SK-N-SH (cell line): ENCODE measurements around the gene MYO1C. TPM values are rescaled to one million over a fixed set of nuclear protein-coding genes. Genes with fewer than 3 reads are reported as not detected.
"Not testable (repeated sequence)": the region's sequence is repeated elsewhere in the genome, so short reads cannot be mapped to it uniquely, and the experiment has no call there.

Experiments used
- CTCF ChIA-PET: fragments of 300-600, 350-600 bp; formaldehyde crosslinking; extraction: SDS; loops from one replicate; lab custom pipeline; 2021; lab: Yijun Ruan, JAX
- POLR2A ChIA-PET: fragments of 350-600 bp; sonication (Branson Sonifier 250); formaldehyde crosslinking; extraction: SDS; loops from one replicate; lab custom pipeline; 2020; ENCODE audit warnings: antibody characterized with exemption, inconsistent platforms; lab: Yijun Ruan, JAX
- DNase-seq: peaks from one replicate; pipeline ENCODE4 v3.0.0; 2012
- H2AFZ ChIP-seq: fragments of 200-600 bp; sonication (generic); 2 replicates; pipeline ENCODE4 v1.8.1; 2016; ENCODE audit warnings: antibody characterized with exemption, mild to moderate bottlenecking, low read depth
- H3F3A ChIP-seq: fragments of 200-600 bp; sonication (generic); replicated peaks from 2 replicates; pipeline ENCODE3; 2016; ENCODE audit warnings: antibody characterized with exemption, mild to moderate bottlenecking; ENCODE audit not compliant: insufficient read depth
- H3K27ac ChIP-seq, 2 experiments: fragments of 200-500 bp in 1 of 2; fragments of 200-600 bp in 1 of 2; sonication (Bioruptor generic) in 1 of 2; sonication (generic), shearing (Covaris generic) in 1 of 2; 2 replicates each; pipeline versions ENCODE4 v1.5.1 to v1.6.1; 2014 to 2016; ENCODE audit warnings: low read depth in 2 of 2, inconsistent platforms in 1 of 2, low read length in 1 of 2, mild to moderate bottlenecking in 1 of 2, mixed read lengths in 1 of 2
- H3K27me3 ChIP-seq: fragments of 200-600 bp; sonication (generic), shearing (Covaris generic); 2 replicates; pipeline ENCODE4 v1.6.1; 2016; ENCODE audit warnings: mixed run types; ENCODE audit not compliant: insufficient read depth
- H3K36me3 ChIP-seq, 2 experiments: fragments of 200-500 bp in 1 of 2; fragments of 200-600 bp in 1 of 2; sonication (Bioruptor generic) in 1 of 2; sonication (generic) in 1 of 2; replicated peaks in 1 of 2; 2 replicates each; pipeline versions ENCODE3 to v1.5.1; 2014 to 2016; ENCODE audit warnings: low read length in 1 of 2, mild to moderate bottlenecking in 1 of 2; ENCODE audit not compliant: insufficient read depth in 2 of 2, control insufficient read depth in 1 of 2
- H3K4me1 ChIP-seq, 2 experiments: fragments of 200-500 bp in 1 of 2; fragments of 200-600 bp in 1 of 2; sonication (Bioruptor generic) in 1 of 2; sonication (generic), shearing (Covaris generic) in 1 of 2; 2 replicates each; pipeline versions ENCODE4 v1.5.1 to v1.6.1; 2014 to 2016; ENCODE audit warnings: low read depth in 1 of 2, low read length in 1 of 2, mixed run types in 1 of 2; ENCODE audit not compliant: insufficient read depth in 2 of 2, control insufficient read depth in 1 of 2
- H3K4me2 ChIP-seq: fragments of 200-600 bp; sonication (generic), shearing (Covaris generic); 2 replicates; pipeline ENCODE4 v1.6.1; 2017; ENCODE audit warnings: mixed run types
- H3K4me3 ChIP-seq, 2 experiments: fragments of 200-500 bp in 1 of 2; fragments of 200-600 bp in 1 of 2; sonication (Bioruptor generic) in 1 of 2; sonication (generic), shearing (Covaris generic) in 1 of 2; 2 replicates each; pipeline versions ENCODE4 v1.5.1 to v1.8.1; 2014 to 2016; ENCODE audit warnings: low read depth in 2 of 2, inconsistent platforms in 1 of 2, low read length in 1 of 2, mild to moderate bottlenecking in 1 of 2, mixed read lengths in 1 of 2, moderate library complexity in 1 of 2
- H3K79me2 ChIP-seq: fragments of 200-600 bp; sonication (generic); 2 replicates; pipeline ENCODE4 v1.8.1; 2017; ENCODE audit warnings: mild to moderate bottlenecking; ENCODE audit not compliant: insufficient read depth
- H3K9ac ChIP-seq: fragments of 200-600 bp; sonication (generic); 2 replicates; pipeline ENCODE4 v1.6.1; 2017; ENCODE audit warnings: mixed run types
- H3K9me2 ChIP-seq: fragments of 200-600 bp; sonication (generic); 2 replicates; pipeline ENCODE4 v1.6.1; 2017; ENCODE audit warnings: mixed run types
- H3K9me3 ChIP-seq: fragments of 200-600 bp; sonication (generic); 2 replicates; pipeline ENCODE4 v1.6.1; 2017; ENCODE audit warnings: mixed run types, mild to moderate bottlenecking, moderate library complexity
- H4K20me1 ChIP-seq: fragments of 200-600 bp; sonication (generic); 2 replicates; pipeline ENCODE4 v1.6.1; 2017; ENCODE audit warnings: mild to moderate bottlenecking, mixed run types; ENCODE audit not compliant: insufficient read depth
- FOXJ3 ChIP-seq: sonication (generic); formaldehyde crosslinking; IDR thresholded peaks from 2 replicates; pipeline ENCODE4 v1.5.1; 2020; ENCODE audit warnings: mild to moderate bottlenecking, missing genetic modification reagents
- GABPA ChIP-seq: IDR thresholded peaks from 2 replicates; pipeline ENCODE4 v1.4.0; 2012; ENCODE audit warnings: low read depth, mild to moderate bottlenecking
- JUND ChIP-seq: IDR thresholded peaks from 2 replicates; pipeline ENCODE4 v1.4.0; 2012
- RAD21 ChIP-seq: IDR thresholded peaks from 2 replicates; pipeline ENCODE4 v1.6.1; 2012; ENCODE audit warnings: mild to moderate bottlenecking, low read length
- SIN3A ChIP-seq: IDR thresholded peaks from 2 replicates; pipeline ENCODE4 v1.6.1; 2012; ENCODE audit warnings: low read depth, mild to moderate bottlenecking, low read length, moderate library complexity, borderline replicate concordance
- SMC3 ChIP-seq: IDR thresholded peaks from 2 replicates; pipeline ENCODE4 v1.6.1; 2012; ENCODE audit warnings: low read depth, low read length, improper control_type of control experiment
- TEAD4 ChIP-seq: IDR thresholded peaks from 2 replicates; pipeline ENCODE4 v1.4.0; 2012; ENCODE audit warnings: mild to moderate bottlenecking, borderline replicate concordance; ENCODE audit not compliant: insufficient read depth
- YY1 ChIP-seq: IDR thresholded peaks from 2 replicates; pipeline ENCODE4 v1.4.0; 2012; ENCODE audit warnings: low read depth, mild to moderate bottlenecking
- WGBS: methylation state at CpG from one replicate; pipeline ENCODE4 v1.1.6; 2017; ENCODE audit warnings: low lambda C conversion rate; 5-methylcytosine and 5-hydroxymethylcytosine counted together
- polyA plus RNA-seq, 3 experiments: library from polyadenylated mRNA; depleted of rRNA; stranded (reverse); fragments of >200 nt; gene quantifications; 2 replicates each; pipeline ENCODE4 v1.2.3, GENCODE V29; 2012
- TF ChIP-seq, protein P1 (sequence below): fragments of 200-600 bp; sonication (generic); IDR thresholded peaks from 2 replicates; pipeline ENCODE4 v1.6.1; 2017; ENCODE audit warnings: antibody characterized with exemption, mild to moderate bottlenecking, moderate library complexity

MYO1C gene
- polyA plus RNA-seq, 1 of the 3 experiments (the other 2 are of a cell fraction), result 102 TPM

DNA sequence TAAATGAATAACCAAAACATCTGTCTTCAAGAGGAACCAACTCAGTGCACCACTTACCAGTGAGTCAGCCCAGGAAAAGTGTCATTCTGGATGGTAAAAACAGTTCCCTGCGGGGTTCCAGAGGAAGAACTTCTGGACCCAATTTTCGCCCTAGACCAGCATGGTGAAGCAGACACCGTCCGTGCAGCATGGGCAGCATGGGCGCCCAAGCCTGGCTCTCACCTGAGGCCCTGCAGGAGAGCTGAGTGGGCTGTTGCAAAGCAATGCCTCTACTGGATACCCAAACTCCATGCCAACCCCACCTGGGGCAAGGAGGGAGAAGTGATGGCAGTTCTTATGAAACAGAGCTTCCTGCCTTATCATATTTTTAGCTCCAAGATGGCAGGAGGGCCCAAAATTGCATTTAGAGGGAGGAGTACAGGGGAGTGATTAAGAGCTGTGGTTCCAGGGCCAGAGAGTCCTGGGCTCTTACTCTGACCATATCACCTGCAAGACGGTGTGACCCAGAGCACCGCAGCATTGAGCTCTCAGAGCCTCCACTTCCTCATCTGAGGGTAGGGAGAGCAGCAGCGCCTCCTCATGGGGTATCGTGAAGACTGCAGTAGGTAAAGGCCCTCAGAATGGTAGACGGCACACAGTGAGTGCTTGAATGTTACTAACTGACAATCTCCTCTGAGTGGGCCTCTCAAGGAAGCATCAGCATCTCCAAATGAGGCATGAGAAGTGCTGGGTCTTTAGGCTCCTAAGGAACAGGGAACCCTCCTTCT, 40.5 kb upstream of the MYO1C start:
- H3K9ac ChIP-seq, result no peak overlapping the region
- peak; percentile 42 for DNase-seq
- CTCF ChIA-PET, result interaction anchor here (1.0 to 2.4 kb wide), 6 partner anchors 9 to 385 kb away, joined by 3 to 9 read pairs (median 4); partner anchors contain the start of genes INPP5K and SLC43A2

DNA sequence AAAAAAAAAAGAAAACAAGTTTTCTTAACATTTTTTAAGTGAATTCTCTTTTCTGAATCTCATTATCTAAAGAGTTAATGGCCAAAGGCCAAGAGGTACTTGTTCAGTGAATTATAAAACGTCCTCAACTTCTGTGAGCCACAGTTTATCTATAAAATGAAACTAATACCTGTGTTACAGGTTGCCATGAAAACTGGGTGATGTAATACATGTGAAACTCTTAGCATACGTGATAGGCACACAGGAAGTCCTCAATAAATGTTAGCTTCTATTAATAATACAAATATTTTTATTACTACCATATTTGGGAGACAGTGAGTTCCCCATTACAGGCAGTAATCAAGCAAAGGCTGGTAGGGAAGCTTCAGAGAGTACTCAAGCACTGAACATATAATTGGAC, 37.4 kb upstream of the MYO1C start:
- no peaks in the 10 kb centered on the region for H3K27me3 ChIP-seq
- ChIA-PET POLR2A (no interaction called here), CTCF (interaction anchor here (1.7 kb wide), 1 partner anchor 9 kb away, joined by 4 read pairs; no protein-coding TSS in a partner anchor)
- no peak for DNase-seq
- no peaks in the 10 kb centered on the region for H3K9me3 ChIP-seq
- no peaks in the 10 kb centered on the region for H3K4me1 ChIP-seq
- no peak overlapping the region for H3K4me2 ChIP-seq
- no peak overlapping the region for H3K27ac ChIP-seq
- no peaks in the 10 kb centered on the region for H3K9me2 ChIP-seq
- H3K9ac ChIP-seq, result no peak overlapping the region
- peaks cover 30 to 44% of the 10 kb centered on the region in 2 experiments for H3K36me3 ChIP-seq
- no peaks in the 10 kb centered on the region for H3F3A ChIP-seq
- no peak for TF ChIP-seq TEAD4
- no peak for TF ChIP-seq GABPA
- TF ChIP-seq SIN3A, result no peak
- no peak for TF ChIP-seq JUND
- no peak for TF ChIP-seq YY1
- TF ChIP-seq, all 33 proteins: peak for 0
- 82% methylated on average over 2 of the region's 2 CpGs for WGBS
- H2AFZ ChIP-seq, result no peak overlapping the region
- H3K79me2 ChIP-seq, result no peaks in the 10 kb centered on the region
- no peaks in the 10 kb centered on the region for H4K20me1 ChIP-seq
- no peak overlapping the region for H3K4me3 ChIP-seq

More for the DNA sequence above, 40.5 kb upstream of the MYO1C start:
- Histone ChIP-seq H3K27me3 (no peaks in the 10 kb centered on the region), H3K4me1 (no peaks in the 10 kb centered on the region), H3F3A (no peaks in the 10 kb centered on the region), H4K20me1 (no peaks in the 10 kb centered on the region), H3K4me3 (no peak overlapping the region; a peak in 1 of 4 replicates), H3K79me2 (no peaks in the 10 kb centered on the region), H3K9me2 (no peaks in the 10 kb centered on the region), H2AFZ (no peak overlapping the region), H3K27ac (no peak overlapping the region), H3K4me2 (no peak overlapping the region), H3K36me3 (peaks cover 30 to 51% of the 10 kb centered on the region in 2 experiments), H3K9me3 (no peaks in the 10 kb centered on the region)
- no peak for TF ChIP-seq SIN3A
- peak; percentile 27; the same call in 1 of the 2 replicates for TF ChIP-seq RAD21
- TF ChIP-seq, protein P1, sequence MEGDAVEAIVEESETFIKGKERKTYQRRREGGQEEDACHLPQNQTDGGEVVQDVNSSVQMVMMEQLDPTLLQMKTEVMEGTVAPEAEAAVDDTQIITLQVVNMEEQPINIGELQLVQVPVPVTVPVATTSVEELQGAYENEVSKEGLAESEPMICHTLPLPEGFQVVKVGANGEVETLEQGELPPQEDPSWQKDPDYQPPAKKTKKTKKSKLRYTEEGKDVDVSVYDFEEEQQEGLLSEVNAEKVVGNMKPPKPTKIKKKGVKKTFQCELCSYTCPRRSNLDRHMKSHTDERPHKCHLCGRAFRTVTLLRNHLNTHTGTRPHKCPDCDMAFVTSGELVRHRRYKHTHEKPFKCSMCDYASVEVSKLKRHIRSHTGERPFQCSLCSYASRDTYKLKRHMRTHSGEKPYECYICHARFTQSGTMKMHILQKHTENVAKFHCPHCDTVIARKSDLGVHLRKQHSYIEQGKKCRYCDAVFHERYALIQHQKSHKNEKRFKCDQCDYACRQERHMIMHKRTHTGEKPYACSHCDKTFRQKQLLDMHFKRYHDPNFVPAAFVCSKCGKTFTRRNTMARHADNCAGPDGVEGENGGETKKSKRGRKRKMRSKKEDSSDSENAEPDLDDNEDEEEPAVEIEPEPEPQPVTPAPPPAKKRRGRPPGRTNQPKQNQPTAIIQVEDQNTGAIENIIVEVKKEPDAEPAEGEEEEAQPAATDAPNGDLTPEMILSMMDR, result peak; percentile 41
- TF ChIP-seq SMC3, result 0 out of 2 replicates have a peak, but pooled peaks have one; percentile 3
- no peak for TF ChIP-seq FOXJ3 (CRISPR knock-in tag)
- POLR2A ChIA-PET, result interaction anchor here (0.6 kb wide), 1 partner anchor 16 kb away, joined by 3 read pairs; the partner anchor contains the start of gene INPP5K
- WGBS, result 96% methylated on average over 7 of the region's 10 CpGs

DNA sequence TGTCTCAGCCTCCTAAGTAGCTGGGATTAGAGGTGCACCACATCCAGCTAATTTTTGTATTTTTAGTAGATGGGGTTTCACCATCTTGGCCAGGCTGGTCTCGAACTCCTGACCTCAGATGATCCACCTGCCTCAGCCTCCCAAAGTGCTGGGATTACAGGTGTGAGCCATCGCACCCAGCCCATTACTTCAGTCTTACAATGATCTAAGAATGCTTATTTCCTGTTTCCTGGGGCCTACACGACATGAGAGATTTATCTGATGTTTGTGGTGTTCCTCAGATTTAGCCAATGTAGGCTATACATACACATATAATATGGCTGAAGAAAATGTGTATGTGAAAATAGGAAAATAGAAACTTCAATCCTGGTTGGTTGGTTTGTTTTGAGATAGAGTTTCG, 34.4 kb upstream of the MYO1C start:
- 93% methylated on average over 4 of the region's 4 CpGs for WGBS
- DNase-seq, H3K4me2 ChIP-seq, H3K79me2 ChIP-seq, H3K9me3 ChIP-seq, POLR2A ChIA-PET, H2AFZ ChIP-seq, H3K4me1 ChIP-seq, H3K4me3 ChIP-seq, H3K27ac ChIP-seq, H3K9ac ChIP-seq, H3K27me3 ChIP-seq, H4K20me1 ChIP-seq, H3F3A ChIP-seq, H3K9me2 ChIP-seq: not testable (repeated sequence)
- CTCF ChIA-PET, result interaction anchor here (1.0 kb wide), 1 partner anchor 36 kb away, joined by 4 read pairs; the partner anchor contains the start of gene PITPNA
- H3K36me3 ChIP-seq, result peaks cover 22 to 32% of the 10 kb centered on the region in 2 experiments
